ENCODE results near the gene SMOC2. TPM values are rescaled to one million over a fixed set of nuclear protein-coding genes. Genes with fewer than 3 reads are reported as not detected.
A peak's percentile ranks its signal among the peaks of the same experiment; 100 is the strongest.

SMOC2 gene
- total RNA-seq, 4 donors from 2014 or later, result 74.7 to 139 (median 118) TPM

DNA sequence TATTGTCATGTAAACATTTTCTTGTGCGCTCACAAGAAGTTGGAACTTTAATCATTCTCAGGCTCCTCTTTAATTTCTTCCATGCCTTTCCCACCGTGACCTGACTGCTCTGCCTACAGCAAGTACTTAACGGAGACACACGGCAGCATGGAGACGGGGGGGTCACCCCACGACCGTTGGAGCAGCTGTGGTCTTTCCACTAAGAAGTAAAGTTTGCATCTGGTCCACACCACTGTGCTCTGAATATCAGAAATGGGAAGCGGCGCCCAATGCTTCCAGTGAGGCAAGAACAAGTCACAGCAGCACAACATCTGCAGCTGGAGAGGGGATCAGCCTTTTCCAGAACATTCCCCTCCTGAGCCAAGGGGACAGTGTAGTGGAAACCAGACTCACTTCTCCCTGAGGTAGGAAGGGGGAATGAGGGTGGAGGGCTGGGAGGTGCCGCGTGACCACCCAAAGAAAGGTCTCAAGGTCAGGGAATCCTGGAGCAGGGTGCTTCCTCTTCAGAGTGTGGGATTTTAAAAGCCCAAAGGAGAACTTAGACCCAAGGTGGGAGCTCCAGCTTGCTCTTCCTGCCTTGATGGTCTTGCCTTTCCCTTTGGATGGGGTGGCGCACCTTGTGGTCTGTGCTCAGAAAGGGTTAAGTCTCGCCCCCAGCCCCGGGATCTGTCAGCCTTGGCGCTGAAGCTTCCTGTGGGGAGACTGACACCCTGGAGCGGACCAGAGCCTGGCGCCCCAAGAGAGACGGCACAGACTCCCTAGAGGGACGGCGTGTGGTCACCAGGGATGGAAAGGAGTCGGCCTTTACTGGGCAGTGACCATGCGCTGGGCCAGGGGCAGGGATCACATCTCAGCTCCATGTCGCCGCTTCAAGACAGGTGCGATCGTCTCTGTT is 25.6 kb upstream of the SMOC2 start:
- no peaks in the 10 kb centered on the region for H3K9me3 ChIP-seq
- H3K27ac ChIP-seq, result no peak overlapping the region
- no peaks in the 10 kb centered on the region for H3K27me3 ChIP-seq
- peaks cover 0 to 33% (median 6%) of the 10 kb centered on the region in 4 donors for H3K4me1 ChIP-seq
- TF ChIP-seq EP300 (IDR thresholded peaks at IDR 0.05) (no peak), POLR2A (IDR thresholded peaks at IDR 0.05) (no peak)
- TF ChIP-seq, protein P1, sequence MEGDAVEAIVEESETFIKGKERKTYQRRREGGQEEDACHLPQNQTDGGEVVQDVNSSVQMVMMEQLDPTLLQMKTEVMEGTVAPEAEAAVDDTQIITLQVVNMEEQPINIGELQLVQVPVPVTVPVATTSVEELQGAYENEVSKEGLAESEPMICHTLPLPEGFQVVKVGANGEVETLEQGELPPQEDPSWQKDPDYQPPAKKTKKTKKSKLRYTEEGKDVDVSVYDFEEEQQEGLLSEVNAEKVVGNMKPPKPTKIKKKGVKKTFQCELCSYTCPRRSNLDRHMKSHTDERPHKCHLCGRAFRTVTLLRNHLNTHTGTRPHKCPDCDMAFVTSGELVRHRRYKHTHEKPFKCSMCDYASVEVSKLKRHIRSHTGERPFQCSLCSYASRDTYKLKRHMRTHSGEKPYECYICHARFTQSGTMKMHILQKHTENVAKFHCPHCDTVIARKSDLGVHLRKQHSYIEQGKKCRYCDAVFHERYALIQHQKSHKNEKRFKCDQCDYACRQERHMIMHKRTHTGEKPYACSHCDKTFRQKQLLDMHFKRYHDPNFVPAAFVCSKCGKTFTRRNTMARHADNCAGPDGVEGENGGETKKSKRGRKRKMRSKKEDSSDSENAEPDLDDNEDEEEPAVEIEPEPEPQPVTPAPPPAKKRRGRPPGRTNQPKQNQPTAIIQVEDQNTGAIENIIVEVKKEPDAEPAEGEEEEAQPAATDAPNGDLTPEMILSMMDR (IDR thresholded peaks at IDR 0.05), result no peak
- no peak overlapping the region for H3K4me3 ChIP-seq
- 68 to 74% methylated on average over 20 to 26 of the region's 26 CpGs for WGBS, 2 donors
- no peaks in the 10 kb centered on the region for H3K36me3 ChIP-seq
- DNase-seq (ENCODE audit: low spot score in 2 of 2), result peak in 1 of 2 donors; percentile 27

DNA sequence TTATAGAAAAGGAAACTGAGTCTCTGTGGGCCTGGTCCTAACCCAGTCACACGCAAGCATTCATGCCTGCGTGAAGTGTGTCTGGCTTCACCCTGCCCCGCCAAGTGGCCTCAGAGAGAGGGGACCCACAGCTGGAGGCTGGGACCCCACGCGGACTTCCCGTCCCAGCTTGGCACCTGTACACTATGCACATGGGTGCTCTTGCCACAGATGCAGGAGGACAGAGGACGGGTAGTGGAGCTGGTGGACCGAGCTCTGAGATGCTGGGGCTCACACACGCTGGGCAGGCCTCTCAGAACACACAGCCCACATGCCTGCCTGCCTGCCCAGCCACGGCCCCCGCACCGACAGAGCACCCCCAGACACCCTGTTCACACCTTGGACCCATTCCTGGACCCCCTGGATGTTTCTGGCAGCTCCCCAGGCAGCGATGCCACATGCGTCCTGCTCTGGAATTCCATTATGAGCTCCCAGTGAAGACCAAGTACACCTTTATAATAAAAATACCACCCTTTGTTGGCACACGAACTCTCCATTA is 24.9 kb upstream of the SMOC2 start:
- H3K4me3 ChIP-seq, result no peak overlapping the region
- WGBS, 2 donors, result 83 to 90% methylated on average over 13 to 14 of the region's 15 CpGs
- H3K4me1 ChIP-seq, result peaks cover 0 to 33% (median 6%) of the 10 kb centered on the region in 4 donors
- H3K27ac ChIP-seq, result no peak overlapping the region
- TF ChIP-seq, protein P1 (IDR thresholded peaks at IDR 0.05), result no peak
- no peak for TF ChIP-seq EP300 (IDR thresholded peaks at IDR 0.05)
- TF ChIP-seq POLR2A (IDR thresholded peaks at IDR 0.05), result no peak
- no peaks in the 10 kb centered on the region for H3K9me3 ChIP-seq
- no peak for DNase-seq (ENCODE audit: low spot score in 2 of 2)
- H3K36me3 ChIP-seq, result no peaks in the 10 kb centered on the region
- H3K27me3 ChIP-seq, result no peaks in the 10 kb centered on the region

DNA sequence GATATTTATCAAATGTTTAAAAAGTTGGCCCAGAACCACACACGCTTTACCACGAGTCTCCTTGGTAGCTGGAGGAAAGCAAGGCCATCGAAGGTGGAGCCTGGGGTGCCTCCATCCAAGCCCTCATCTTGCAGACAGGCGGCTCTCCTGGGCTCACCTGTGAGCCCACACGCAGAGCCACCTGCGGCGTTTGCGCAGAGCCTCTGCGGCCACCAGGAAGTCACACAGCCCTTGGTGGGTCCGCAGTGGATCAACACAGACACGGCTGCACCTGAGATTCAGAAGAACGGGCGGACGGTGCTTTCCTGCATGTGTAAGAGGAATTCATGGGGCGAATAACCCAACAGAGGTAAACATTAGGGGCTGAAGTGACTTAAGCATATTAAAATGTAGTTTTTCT is 24.5 kb upstream of the SMOC2 start:
- no peak overlapping the region for H3K27ac ChIP-seq
- no peak overlapping the region for H3K4me3 ChIP-seq
- H3K36me3 ChIP-seq, result no peaks in the 10 kb centered on the region
- WGBS, 2 donors, result 93 to 94% methylated on average over 15 of the region's 15 CpGs
- no peak for DNase-seq (ENCODE audit: low spot score in 2 of 2)
- H3K27me3 ChIP-seq, result no peaks in the 10 kb centered on the region
- no peak for TF ChIP-seq EP300 (IDR thresholded peaks at IDR 0.05)
- TF ChIP-seq, protein P1 (IDR thresholded peaks at IDR 0.05), result no peak
- TF ChIP-seq POLR2A (IDR thresholded peaks at IDR 0.05), result no peak
- no peaks in the 10 kb centered on the region for H3K9me3 ChIP-seq
- peaks cover 0 to 33% (median 6%) of the 10 kb centered on the region in 4 donors for H3K4me1 ChIP-seq

DNA sequence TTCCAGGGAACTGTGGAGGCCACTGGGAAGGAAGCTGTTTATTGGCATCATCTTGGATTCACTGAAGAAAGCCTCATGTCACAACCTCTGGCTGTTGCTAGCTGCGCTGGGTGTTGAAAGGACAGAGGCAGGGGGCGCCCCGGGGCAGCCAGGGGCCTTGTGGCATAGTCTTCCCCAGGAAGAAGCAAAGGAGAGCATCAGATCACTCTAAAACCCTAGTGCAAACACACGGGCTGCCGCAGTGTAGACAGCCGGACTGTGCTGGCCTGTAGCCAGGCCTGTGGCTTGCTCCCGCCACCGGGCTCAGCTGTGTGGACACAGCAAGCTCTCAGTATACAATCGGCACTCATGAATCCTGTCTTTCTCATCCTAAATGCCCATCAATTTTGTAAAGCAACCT is 23.8 kb upstream of the SMOC2 start:
- WGBS, 2 donors, result 33 to 46% methylated on average over 9 of the region's 9 CpGs
- no peak overlapping the region for H3K27ac ChIP-seq
- no peaks in the 10 kb centered on the region for H3K36me3 ChIP-seq
- TF ChIP-seq, protein P1 (IDR thresholded peaks at IDR 0.05), result no peak
- TF ChIP-seq POLR2A (IDR thresholded peaks at IDR 0.05), result no peak
- TF ChIP-seq EP300 (IDR thresholded peaks at IDR 0.05), result no peak
- DNase-seq (ENCODE audit: low spot score in 2 of 2), result no peak
- H3K9me3 ChIP-seq, result no peaks in the 10 kb centered on the region
- no peaks in the 10 kb centered on the region for H3K27me3 ChIP-seq
- no peak overlapping the region for H3K4me3 ChIP-seq
- peaks cover 0 to 33% (median 6%) of the 10 kb centered on the region in 4 donors for H3K4me1 ChIP-seq

All from tibial nerve (tissue), 4 donors.